Activated CD4-positive, alpha-beta T cell treated with anti-CD3 and anti-CD28 coated beads, Interleukin-2, amount 50 U/mL, for 16 hours (primary cell): ENCODE results near the gene CCDC88B.
A peak's percentile ranks its signal among the peaks of the same experiment; 100 is the strongest.

Source experiments
- DNase-seq: peaks from one replicate; pipeline ENCODE4 v3.0.0-alpha.2; 2020

CCDC88B gene

GRCh38 chr11:64339754-64340408 is at the start of gene CCDC88B:
Gene CCDC88B (plus strand): TSS chr11:64340204. CDS start chr11:64340267, 63 bp downstream.
- DNase-seq, result peak; percentile 91

- no peak for DNase-seq
Measured at GRCh38 chr11:64290352-64291261, 49.4 kb upstream of the CCDC88B start.

DNA sequence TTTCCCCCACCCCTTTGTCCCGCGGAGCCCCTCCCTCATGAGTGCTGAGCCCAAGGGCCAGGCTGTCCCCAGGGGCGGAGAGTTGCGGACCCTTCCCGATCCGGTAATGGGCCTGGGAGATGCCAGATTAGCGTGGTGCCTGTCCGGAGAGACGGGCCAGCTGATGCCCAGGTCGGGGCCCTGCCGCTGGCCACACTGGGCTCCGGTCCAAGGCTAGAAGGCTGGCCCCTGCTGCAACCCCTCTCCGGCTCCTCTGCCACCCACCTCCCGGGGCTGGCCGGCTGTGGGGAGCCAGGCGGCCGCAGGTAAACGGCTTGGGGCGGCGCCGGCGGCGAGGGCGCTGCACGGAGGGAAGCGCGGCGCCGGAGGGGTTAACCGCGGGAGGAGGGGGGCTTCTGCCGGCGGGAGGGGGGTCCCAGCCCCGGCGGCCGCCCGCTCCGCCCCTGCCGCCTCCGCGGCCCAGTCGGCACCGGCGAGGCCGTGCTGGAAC is 48.7 kb upstream of the CCDC88B start, which contains the start of gene KCNK4:
Gene KCNK4 (plus strand): TSS at position 41 of the 490 bp plus-strand sequence. CDS start 1,717 bp downstream, outside the sequence.
- no peak for DNase-seq

DNA sequence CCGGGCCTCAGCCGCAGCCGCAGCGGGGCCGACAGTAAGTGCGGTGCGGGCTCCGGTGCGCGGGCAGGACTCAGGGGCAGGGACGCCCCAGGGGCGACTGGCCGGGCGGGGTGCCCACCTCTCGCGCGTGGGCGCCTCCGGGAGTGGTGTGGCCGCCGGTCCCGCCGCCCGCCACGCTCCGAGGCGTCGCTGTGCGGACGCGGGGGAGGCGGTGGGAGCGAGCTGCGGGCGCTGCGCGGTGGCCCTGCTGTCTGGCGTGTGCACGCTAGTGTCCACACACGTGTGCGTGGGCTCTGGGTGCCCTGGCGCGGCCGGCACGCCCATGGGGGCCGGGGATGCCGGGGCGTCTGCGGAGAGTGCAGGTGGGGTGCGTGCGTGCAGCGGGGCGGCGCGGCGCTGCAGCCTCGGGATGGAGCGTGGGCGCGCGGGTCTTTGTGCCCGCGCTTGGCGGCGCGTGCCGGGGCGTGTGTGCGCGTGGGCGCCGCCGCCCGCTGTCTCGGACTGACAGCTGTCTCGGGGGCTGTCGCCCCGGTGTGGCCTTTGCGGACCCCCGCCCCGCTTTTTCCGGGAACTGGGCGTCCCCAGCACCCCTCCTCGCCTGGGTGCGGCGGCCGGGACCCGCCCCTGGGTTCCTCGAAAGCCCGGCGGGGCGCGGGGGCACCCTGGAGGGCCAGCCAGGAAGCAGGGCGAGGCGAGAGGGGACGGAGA is 48.1 kb upstream of the CCDC88B start:
- DNase-seq, result no peak

GRCh38 chr11:64292460-64293254 is 47.3 kb upstream of the CCDC88B start:
- no peak for DNase-seq

DNA sequence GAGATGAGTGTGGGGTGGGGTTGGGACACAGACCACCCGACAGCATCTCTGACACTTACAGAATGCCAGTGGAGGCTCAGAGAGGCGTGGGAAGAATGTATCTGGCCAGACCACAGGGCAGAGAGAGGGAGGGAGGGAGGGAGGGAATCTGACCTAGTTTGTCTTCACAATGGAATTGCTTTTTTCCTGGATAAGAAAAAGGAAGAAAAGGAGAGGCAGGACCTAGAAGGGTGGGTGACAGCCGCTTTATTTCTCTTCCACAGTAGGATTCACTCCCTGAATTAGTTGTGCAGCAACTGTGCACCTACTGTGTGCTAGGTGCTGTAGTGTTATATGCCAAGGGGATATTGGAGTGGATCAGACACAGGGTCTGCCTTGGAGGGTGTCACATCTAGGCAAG is 45.2 kb upstream of the CCDC88B start:
- no peak for DNase-seq

DNA sequence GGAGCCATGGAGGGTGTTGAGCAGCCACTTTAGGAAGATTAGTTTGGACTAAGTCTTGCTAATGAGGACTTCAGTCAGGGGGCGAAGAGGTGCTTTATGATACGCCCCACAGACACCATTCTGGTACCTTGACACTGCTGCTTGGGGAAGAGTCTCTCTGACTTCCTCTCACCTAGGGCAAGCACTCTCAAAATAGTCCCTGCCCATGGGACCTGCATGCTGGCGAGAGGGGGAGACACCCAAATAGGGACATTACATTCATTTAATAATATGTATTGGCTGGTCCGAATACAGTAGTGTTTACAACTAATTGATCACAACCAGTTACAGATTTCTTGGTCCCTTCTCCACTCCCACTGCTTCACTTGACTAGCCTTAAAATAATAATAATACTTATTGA is 44.2 kb upstream of the CCDC88B start:
- no peak for DNase-seq

- no peak for DNase-seq
Measured at GRCh38 chr11:64296236-64296635, 43.8 kb upstream of the CCDC88B start.

GRCh38 chr11:64296830-64297698 is 42.9 kb upstream of the CCDC88B start:
- DNase-seq, result no peak

DNA sequence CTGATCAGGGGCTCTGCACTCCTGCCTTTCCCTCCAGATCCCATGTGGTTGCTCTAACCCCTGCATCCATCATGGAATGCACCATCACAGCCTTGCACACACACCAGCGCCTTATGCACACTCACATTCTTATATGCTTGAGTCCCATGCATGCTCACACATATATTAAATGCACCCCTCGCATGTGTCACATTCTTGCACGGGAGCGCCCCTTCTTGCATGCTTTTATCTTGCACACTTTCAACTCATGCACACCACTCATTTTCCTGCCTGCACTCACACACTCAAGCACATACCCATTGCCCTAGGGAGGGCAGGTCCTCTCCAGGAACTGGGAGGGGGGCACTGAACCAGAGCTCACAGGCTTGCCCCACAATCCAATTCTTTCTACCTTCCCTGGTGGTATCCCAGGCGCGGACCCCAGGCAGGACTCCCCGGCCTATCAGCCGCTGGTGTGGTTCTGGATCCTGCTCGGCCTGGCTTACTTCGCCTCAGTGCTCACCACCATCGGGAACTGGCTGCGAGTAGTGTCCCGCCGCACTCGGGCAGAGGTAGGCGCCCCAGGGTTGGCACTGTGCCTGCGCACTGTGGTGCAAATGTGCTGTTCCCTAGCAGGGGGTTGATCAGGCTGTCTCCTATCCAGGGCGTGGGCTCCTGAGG is 42.2 kb upstream of the CCDC88B start:
- no peak for DNase-seq

- DNase-seq, result no peak
Measured at GRCh38 chr11:64298966-64299846, 40.8 kb upstream of the CCDC88B start.

DNA sequence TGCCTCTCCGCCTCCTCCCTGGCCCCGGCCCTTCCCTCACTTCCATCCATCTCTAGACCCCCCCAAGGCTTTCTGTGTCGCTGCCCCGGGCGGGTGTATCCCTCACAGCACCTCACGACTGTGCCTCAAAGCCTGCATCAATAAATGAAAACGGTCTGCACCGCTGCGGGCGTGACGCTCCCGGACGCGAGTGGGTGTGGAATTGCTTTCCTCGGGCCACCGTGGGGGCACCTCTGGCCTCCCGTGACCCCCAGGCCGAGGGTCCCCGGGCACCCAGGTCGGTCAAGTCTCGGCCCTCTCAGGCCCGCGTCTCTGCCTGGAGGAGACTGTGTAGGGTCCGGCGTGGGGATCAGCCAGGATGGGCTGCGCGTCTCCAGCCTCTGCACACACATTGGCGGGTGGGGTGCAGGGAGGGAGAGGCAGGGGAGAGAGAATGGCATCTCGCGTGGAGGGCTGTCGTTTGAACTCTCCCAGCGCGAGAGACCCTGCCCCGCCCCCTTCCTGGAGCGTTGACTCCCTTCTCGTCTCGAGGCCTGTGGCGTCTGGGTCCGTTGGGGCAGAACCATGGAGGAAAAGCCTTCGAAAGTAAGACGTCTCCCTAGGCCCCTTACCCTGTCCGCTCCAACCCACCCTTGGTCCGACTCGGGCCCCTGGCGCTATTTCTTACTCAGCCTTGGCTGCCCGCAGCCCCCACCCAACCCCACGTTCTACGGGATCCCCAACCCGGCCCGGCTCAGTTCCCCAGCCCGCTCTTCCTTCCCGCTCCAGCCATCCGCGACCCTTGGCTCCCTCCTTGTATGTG is 40.0 kb upstream of the CCDC88B start, which contains the start of gene CATSPERZ:
Gene CATSPERZ (plus strand): TSS at position 512 of the 802 bp plus-strand sequence. CDS start 53 bp downstream, at position 565.
- DNase-seq, result no peak

DNA sequence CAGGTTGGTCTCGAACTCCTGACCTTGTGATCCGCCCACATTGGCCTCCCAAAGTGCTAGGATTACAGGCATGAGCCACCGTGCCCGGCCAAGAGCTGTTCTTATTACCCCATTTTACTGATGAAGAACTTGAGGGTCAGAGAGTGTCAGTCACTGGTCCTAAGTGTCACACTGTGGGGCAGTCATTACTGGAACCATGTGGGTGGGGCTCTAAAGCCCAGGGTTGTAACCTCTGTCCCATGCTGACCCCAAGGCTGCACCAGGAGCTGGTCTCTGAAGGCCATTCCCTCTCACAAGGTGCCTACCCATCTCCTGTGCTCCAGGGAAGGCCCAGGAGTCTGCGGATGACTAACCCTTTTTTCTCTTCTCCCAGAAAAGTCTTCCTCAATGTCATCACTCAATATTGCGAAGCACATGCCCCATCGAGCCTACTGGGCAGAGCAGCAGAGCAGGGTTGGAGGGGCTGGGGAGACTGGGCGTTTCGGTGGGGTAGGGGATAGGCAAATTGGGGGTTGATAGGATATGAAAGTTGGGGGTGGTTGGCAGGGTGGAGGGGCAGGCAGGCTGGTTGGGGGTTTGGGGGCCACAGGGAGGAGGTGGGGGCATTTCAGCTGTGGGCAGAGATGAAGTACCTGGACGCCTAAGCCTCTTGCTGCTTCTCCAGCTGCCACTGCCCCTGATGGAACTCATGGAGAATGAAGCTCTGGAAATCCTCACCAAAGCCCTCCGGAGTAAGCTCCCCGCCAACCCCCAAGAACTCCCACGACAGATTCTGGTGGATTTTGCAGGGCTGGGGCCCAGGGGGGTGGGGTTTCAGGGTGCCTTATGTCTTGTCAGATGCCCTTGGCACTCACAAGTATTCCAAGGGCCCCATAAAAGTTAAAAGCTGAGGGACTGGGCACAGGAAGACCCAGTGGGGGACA is 36.6 kb upstream of the CCDC88B start:
- no peak for DNase-seq

DNA sequence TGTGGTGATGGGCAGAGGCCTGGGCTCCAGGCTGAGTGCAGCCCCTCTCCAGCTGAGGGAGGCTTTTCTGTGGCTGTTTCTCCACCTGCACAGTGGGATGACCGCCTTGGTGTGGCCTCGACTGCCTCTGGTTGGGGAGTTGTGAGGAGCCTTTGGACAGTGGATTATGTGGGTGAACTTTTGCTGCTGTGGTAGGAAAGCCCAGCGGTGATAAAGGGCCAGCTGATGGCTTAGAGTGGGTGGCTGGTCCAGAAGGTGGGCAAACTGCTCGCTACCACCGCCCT is 36.0 kb upstream of the CCDC88B start:
- no peak for DNase-seq

DNA sequence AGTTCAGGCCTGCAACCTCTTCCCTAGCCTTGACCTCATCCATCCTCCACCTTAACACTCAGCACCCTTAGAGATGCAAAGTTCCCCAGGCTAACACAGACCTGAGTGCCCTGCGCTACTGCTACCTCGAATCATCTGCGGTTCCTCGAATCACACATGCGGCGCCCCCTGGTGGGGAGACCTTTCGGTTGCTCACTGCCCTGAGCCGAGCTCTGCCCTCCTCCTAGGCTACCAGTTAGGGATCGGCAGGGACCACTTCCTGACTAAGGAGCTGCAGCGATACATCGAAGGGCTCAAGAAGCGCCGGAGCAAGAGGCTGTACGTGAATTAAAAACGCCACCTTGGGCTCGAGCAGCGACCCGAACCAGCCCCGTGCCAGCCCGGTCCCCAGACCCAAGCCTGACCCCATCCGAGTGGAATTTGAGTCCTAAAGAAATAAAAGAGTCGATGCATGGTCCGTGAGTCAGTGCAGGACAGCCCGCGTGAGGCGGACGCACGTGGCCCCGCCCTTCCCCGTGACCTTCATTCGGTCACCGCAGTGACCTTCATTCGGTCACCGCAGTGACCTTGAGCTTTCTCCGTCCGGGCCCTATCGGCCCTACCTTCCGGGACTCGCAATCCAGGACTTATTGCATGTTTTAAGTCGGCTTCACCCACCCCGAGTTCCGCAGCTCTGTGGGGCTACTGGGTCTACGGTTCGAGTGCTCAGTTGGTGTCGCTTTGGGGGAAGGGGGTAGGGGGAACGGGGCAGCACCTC is 35.5 kb upstream of the CCDC88B start:
- peak; percentile 96 for DNase-seq

DNA sequence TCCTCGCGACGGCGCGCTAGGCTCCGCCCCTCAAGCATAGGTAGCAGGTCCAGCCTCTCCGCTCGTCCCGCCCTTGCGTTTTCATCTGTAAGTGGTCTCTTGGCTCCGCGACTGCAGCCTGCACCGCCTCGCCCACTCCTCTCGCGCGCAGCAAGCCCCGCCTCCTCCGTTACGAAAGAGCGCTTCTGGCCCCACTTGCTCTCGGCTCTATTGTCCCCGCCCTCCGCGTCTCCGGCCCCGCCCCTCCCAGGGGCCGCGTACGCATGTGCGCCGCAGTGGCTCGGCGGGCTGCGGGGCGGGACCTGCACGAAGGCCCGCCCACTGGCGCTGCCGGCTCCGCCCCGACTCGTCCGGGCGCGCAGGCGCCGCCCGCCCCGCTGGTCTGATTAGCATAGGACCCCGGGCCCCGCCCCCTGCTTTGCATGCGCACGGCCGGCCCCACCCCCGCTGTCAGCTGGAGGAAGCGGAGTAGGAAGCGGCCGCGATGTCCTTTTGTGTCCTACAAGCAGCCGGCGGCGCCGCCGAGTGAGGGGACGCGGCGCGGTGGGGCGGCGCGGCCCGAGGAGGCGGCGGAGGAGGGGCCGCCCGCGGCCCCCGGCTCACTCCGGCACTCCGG is 34.8 kb upstream of the CCDC88B start, which contains the start of gene ESRRA:
Gene ESRRA (plus strand): TSS at position 450 of the 616 bp plus-strand sequence. CDS start 1,656 bp downstream, outside the sequence.
- peak; percentile 100 for DNase-seq
